ENCODE data around the gene MEAK7. TPM values are rescaled to one million over a fixed set of nuclear protein-coding genes. Genes with fewer than 3 reads are reported as not detected.

MEAK7 gene
- total and polyA plus RNA-seq, 2 of the 8 experiments (the other 6 are each of a cell fraction or from before 2014, with no cell fraction given) = 9.6 to 19.6 TPM

DNA sequence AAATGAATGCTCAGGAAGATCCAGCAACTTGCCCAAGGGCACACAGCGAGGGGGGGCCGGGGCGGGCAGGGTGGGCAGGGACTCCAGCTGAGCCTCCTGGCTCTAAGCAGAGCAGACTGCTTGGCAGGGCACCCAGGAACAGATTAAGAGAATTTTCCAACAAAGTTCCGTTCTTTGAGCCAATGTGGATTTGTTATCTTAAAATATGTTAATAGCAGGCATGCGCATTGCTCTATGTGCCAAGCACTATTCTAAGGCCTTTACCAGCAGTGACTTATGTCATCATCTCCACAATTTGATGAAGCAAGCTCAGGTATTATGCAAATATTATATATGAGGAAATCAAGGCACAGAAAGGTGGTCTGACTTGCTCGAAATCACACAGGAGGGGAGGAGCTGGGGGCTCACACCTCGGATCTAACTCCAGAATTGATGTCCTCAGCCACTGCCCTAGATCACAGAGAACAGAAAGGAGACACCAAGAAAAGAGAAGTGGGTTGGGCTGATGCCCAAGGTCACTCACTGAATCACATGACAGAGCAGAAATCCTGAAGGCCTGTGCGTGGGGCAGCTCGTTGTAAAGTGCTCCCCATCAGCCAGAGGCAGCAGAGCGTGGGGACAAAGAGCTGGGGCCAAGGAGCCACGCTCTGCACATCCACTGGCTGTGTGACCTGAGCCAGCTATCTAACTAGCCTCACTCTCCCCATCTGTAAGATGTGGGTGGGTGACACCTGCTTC lies 23.2 kb upstream of the MEAK7 start:
- Histone ChIP-seq H2AFZ (ENCODE audit: low read length) (no peak overlapping the region), H4K91ac (replicated peaks; ENCODE audit: insufficient read length, low read length) (no peak overlapping the region), H3K36me3 (ENCODE audit: control insufficient read depth in 2 of 4, insufficient read depth in 4 of 4, low read length in 3 of 4) (no peaks in the 10 kb centered on the region), H3K9me3 (ENCODE audit: insufficient read depth in 2 of 2, low read depth in 1 of 2, low read length in 1 of 2) (peaks cover 7 to 10% of the 10 kb centered on the region in 2 experiments), H3K4me1 (replicated peaks in 1 of 4; ENCODE audit: control insufficient read depth in 3 of 4, insufficient read depth in 4 of 4, low read length in 3 of 4) (peaks cover 5 to 17% (median 11%) of the 10 kb centered on the region in 4 experiments), H3K23me2 (ENCODE audit: low read depth, low read length) (no peaks in the 10 kb centered on the region), H3K4me3 (ENCODE audit: extremely low read depth in 1 of 4, insufficient read depth in 2 of 4, low read depth in 3 of 4, low read length in 4 of 4) (no peak overlapping the region), H3K27ac (ENCODE audit: low read depth, low read length) (no peak overlapping the region), H3K27me3 (replicated peaks in 1 of 4; ENCODE audit: control insufficient read depth in 3 of 4, extremely low read depth in 1 of 4, insufficient read depth in 3 of 4, low read length in 3 of 4) (no peaks in the 10 kb centered on the region; a peak in 1 of 7 replicates), H2BK120ac (replicated peaks; ENCODE audit: low read depth, low read length) (no peak overlapping the region), H3K9ac (replicated peaks in 1 of 4; ENCODE audit: extremely low read depth in 1 of 4, low read depth in 3 of 4, low read length in 3 of 4) (no peak overlapping the region), H3K14ac (ENCODE audit: insufficient read length) (no peak overlapping the region), H3K4me2 (ENCODE audit: insufficient read depth in 1 of 2, low read depth in 2 of 2, low read length in 2 of 2) (no peak overlapping the region), H3K79me2 (ENCODE audit: control insufficient read depth in 1 of 2, insufficient read depth in 2 of 2, low read length in 2 of 2) (no peaks in the 10 kb centered on the region), H4K20me1 (replicated peaks in 1 of 2; ENCODE audit: control insufficient read depth in 1 of 2, insufficient read depth in 2 of 2, low read length in 2 of 2) (no peaks in the 10 kb centered on the region), H2BK20ac (ENCODE audit: low read length) (no peak overlapping the region), H3K79me1 (ENCODE audit: low read depth, low read length) (no peaks in the 10 kb centered on the region), H3K18ac (ENCODE audit: extremely low read depth, low read length) (no peak overlapping the region), H3K56ac (replicated peaks; ENCODE audit: insufficient read length, low read depth, low read length) (no peak overlapping the region), H3K4ac (replicated peaks; ENCODE audit: insufficient read length, low read depth, low read length) (no peak overlapping the region), H4K5ac (ENCODE audit: insufficient read length, low read depth, low read length) (no peak overlapping the region), H3K23ac (ENCODE audit: insufficient read length) (no peak overlapping the region), H4K8ac (ENCODE audit: extremely low read depth, insufficient read depth, low read length) (no peak overlapping the region), H2BK12ac (ENCODE audit: low read depth, low read length) (no peak overlapping the region), H2BK15ac (ENCODE audit: low read length) (no peak overlapping the region), H2BK5ac (ENCODE audit: low read depth, low read length) (no peak overlapping the region; the same call in 1 of the 2 replicates), H2AK5ac (ENCODE audit: low read depth, low read length) (no peak overlapping the region)
- FAIRE-seq = no peak
- POLR2A ChIA-PET (ENCODE audit: partially characterized antibody) = interaction anchor here (0.7 to 1.4 kb wide), 3 partner anchors 9 to 102 kb away, joined by 3 read pairs; no protein-coding TSS in a partner anchor
- no peak for DNase-seq (ENCODE audit: low read depth in 1 of 2, low spot score in 2 of 2)
- WGBS, 2 experiments (ENCODE audit: extremely low coverage in 1 of 2, insufficient coverage in 1 of 2, insufficient read length in 1 of 2, insufficient replicate concordance in 2 of 2, low coverage in 1 of 2, low lambda C conversion rate in 2 of 2, missing lambda C conversion rate in 1 of 2) = 87% methylated on average over 11 of the region's 11 CpGs; no CpG with 5 or more reads in 1 of the 2 experiments
- CTCF ChIA-PET (ENCODE audit: partially characterized antibody) = interaction anchor here (0.7 to 4.0 kb wide), 11 partner anchors 10 to 210 kb away, joined by 3 to 34 read pairs (median 4); no protein-coding TSS in a partner anchor
- no peak for TF ChIP-seq EZH2 (IDR thresholded peaks at IDR 0.05; ENCODE audit: low read depth, low read length, severe bottlenecking)
- no peak for TF ChIP-seq JUN (IDR thresholded peaks at IDR 0.05; ENCODE audit: low read depth, low read length)
- TF ChIP-seq HDAC2 (IDR thresholded peaks at IDR 0.05; ENCODE audit: borderline replicate concordance in 1 of 2, low read depth in 2 of 2, low read length in 2 of 2) = no peak
- no peak for TF ChIP-seq KDM1A (IDR thresholded peaks at IDR 0.05; ENCODE audit: borderline replicate concordance, low read length)
- no peak for TF ChIP-seq ATF2 (IDR thresholded peaks at IDR 0.05; ENCODE audit: low read length)
- TF ChIP-seq SIX5 (IDR thresholded peaks at IDR 0.05; ENCODE audit: low read depth, low read length) = no peak
- TF ChIP-seq CREB1 (IDR thresholded peaks at IDR 0.05) = no peak
- TF ChIP-seq CHD1 (IDR thresholded peaks at IDR 0.05; ENCODE audit: low read depth, low read length) = no peak
- TF ChIP-seq SUZ12 (IDR thresholded peaks at IDR 0.05; ENCODE audit: low read length) = no peak
- TF ChIP-seq TCF12 (IDR thresholded peaks at IDR 0.05; ENCODE audit: low read depth, low read length) = no peak
- no peak for TF ChIP-seq SRF (IDR thresholded peaks at IDR 0.05; ENCODE audit: low read depth, low read length)
